Brain microvascular endothelial cell (primary cell): ENCODE results near the gene IP6K3.

ENCODE experiments used
- DNase-seq: peaks from one replicate; pipeline ENCODE4 v3.0.0-alpha.2; 2020
- H3K27ac ChIP-seq: fragments of 250-450 bp; sonication (Bioruptor Pico); 2 replicates; pipeline ENCODE4 v1.5.1; 2020; ENCODE audit warnings: mild to moderate bottlenecking, moderate library complexity
- H3K27me3 ChIP-seq: fragments of 250-450 bp; sonication (Bioruptor Pico); replicated peaks from 2 replicates; pipeline ENCODE4 v1.5.1; 2020; ENCODE audit warnings: mild to moderate bottlenecking
- H3K36me3 ChIP-seq: fragments of 250-450 bp; sonication (Bioruptor Pico); replicated peaks from 2 replicates; pipeline ENCODE4 v1.5.1; 2020; ENCODE audit warnings: mild to moderate bottlenecking
- H3K4me3 ChIP-seq: 2 replicates; pipeline ENCODE4 v1.5.1; 2011; ENCODE audit warnings: low read depth, mild to moderate bottlenecking, control low read depth, low read length, moderate library complexity
- in situ Hi-C: cut with HindIII; loops from 2 replicates; pipeline ENCODE4 v1.10.0; 2017; ENCODE audit warnings: low sequenced_read_pairs, low pct_ligation_motif_present
- TF ChIP-seq, protein P1 (sequence below): IDR thresholded peaks from 2 replicates; pipeline ENCODE4 v1.5.1; 2011; ENCODE audit warnings: low read depth, mild to moderate bottlenecking, moderate library complexity, low read length, control low read depth, inconsistent platforms; ENCODE audit errors: missing control alignments

IP6K3 gene

DNA sequence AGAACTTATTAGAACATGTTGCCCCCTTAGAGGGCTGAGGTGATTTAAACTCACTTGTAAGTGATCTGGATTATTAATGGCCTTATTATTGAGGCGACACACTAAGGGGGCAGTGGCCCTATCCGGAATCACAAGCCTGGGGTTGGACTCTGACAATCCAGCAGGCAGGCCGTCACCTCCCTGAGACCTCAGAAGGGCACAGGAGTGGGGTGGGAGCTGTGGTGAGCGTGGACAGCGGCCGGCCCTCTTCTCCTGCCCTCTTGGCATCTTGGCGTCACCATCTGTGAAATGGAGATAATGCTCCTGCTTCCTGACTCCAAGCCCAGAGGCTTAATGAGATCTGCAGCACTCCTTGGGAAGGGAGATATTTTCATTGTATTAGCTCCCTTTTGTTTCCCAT lies 19.6 kb downstream of the IP6K3 start:
- no peak for DNase-seq
- Histone ChIP-seq H3K27me3 (peaks cover 27% of the 10 kb centered on the region), H3K27ac (no peak overlapping the region), H3K4me3 (no peak overlapping the region), H3K36me3 (no peaks in the 10 kb centered on the region)
- TF ChIP-seq, protein P1, sequence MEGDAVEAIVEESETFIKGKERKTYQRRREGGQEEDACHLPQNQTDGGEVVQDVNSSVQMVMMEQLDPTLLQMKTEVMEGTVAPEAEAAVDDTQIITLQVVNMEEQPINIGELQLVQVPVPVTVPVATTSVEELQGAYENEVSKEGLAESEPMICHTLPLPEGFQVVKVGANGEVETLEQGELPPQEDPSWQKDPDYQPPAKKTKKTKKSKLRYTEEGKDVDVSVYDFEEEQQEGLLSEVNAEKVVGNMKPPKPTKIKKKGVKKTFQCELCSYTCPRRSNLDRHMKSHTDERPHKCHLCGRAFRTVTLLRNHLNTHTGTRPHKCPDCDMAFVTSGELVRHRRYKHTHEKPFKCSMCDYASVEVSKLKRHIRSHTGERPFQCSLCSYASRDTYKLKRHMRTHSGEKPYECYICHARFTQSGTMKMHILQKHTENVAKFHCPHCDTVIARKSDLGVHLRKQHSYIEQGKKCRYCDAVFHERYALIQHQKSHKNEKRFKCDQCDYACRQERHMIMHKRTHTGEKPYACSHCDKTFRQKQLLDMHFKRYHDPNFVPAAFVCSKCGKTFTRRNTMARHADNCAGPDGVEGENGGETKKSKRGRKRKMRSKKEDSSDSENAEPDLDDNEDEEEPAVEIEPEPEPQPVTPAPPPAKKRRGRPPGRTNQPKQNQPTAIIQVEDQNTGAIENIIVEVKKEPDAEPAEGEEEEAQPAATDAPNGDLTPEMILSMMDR = no peak
- in situ Hi-C loops = no loop called here

DNA sequence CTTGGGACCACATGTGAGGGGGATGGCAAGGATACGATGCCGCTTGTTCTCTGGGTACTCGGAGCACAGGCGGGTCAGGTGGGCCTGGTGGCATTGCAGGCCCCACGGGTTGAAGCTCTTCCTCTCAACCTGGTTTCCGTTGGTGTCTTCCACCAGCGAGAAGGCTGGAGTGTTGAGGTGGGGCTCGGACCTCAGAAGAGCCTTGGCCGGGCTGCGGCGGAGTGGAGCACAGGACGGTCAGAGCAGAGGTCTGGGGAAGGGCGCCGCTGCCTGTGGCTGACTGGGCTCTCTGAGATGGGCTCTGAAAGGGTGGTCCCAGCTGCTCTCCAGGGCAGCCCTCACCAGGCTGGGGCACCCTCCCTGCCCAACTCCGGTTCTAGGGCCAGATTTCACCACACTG lies 20.0 kb downstream of the IP6K3 start:
- Histone ChIP-seq H3K27ac (no peak overlapping the region), H3K4me3 (no peak overlapping the region), H3K36me3 (no peaks in the 10 kb centered on the region), H3K27me3 (peaks cover 31% of the 10 kb centered on the region)
- TF ChIP-seq, protein P1 = no peak
- no peak for DNase-seq
- in situ Hi-C loops = no loop called here

GRCh38 chr6:33725891-33726673 lies 20.6 kb downstream of the IP6K3 start:
- peaks cover 34% of the 10 kb centered on the region for H3K27me3 ChIP-seq

DNA sequence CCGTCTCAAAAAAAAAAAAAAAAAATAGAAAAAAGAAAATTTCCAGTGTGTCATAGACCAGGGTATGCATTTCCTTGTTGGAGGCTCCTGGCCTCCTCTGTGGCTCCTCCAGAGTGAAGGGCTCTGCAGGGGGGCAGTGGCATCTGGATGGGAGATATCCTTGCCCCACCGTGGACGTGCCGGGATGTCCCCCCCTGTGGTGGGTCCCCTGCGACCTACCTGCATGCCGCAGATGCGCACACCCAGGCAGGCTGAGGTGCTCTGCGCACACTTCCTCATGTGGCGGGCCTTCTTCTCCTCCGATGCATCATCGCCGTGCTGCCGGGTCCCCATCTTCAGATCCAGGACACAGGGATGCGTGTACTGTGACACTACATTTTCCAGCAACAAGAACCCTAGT lies 21.5 kb downstream of the IP6K3 start:
- in situ Hi-C loops = no loop called here
- no peak for DNase-seq

More at GRCh38 chr6:33725891-33726673, 20.6 kb downstream of the IP6K3 start:
- TF ChIP-seq, protein P1 = no peak
- no peak for DNase-seq
- H3K36me3 ChIP-seq = no peaks in the 10 kb centered on the region
- in situ Hi-C loops = no loop called here
- no peak overlapping the region for H3K27ac ChIP-seq
- H3K4me3 ChIP-seq = no peak overlapping the region

GRCh38 chr6:33724102-33725023 lies 22.3 kb downstream of the IP6K3 start:
- TF ChIP-seq, protein P1 = no peak
- Histone ChIP-seq H3K36me3 (no peaks in the 10 kb centered on the region), H3K27ac (no peak overlapping the region), H3K27me3 (peaks cover 34% of the 10 kb centered on the region), H3K4me3 (no peak overlapping the region)
- DNase-seq = no peak
- in situ Hi-C loops = no loop called here

More for the DNA sequence above, 21.5 kb downstream of the IP6K3 start:
- no peak overlapping the region for H3K27ac ChIP-seq
- no peak overlapping the region for H3K4me3 ChIP-seq
- H3K36me3 ChIP-seq = no peaks in the 10 kb centered on the region
- TF ChIP-seq, protein P1 = no peak
- H3K27me3 ChIP-seq = peaks cover 34% of the 10 kb centered on the region
